Measurements from ENCODE around the gene ZBTB18.

Gene ZBTB18

GRCh38 chr1:244060686-244061085, 9.6 kb downstream of the ZBTB18 start:
- Histone ChIP-seq H3K27ac (ENCODE audit: low read length, poor library complexity, severe bottlenecking) (no peak overlapping the region), H3K9ac (ENCODE audit: low read length) (no peak overlapping the region), H4K91ac (ENCODE audit: low read length) (no peak overlapping the region), H2BK15ac (ENCODE audit: low read depth, poor library complexity, severe bottlenecking) (no peak overlapping the region), H3K27me3 (ENCODE audit: control insufficient read depth in 1 of 2, insufficient read depth in 1 of 2, low read length in 2 of 2) (no peaks in the 10 kb centered on the region), H3K79me1 (replicated peaks; ENCODE audit: low read length, poor library complexity, severe bottlenecking) (peaks cover 4% of the 10 kb centered on the region), H3K18ac (ENCODE audit: low read depth in 1 of 2, low read length in 2 of 2) (no peak overlapping the region), H3K4me1 (ENCODE audit: control insufficient read depth, insufficient read depth, low read depth, low read length) (peaks cover 6% of the 10 kb centered on the region), H3K4me2 (ENCODE audit: low read length, poor library complexity, severe bottlenecking) (no peak overlapping the region), H3K14ac (ENCODE audit: low read length in 2 of 2) (no peak overlapping the region), H2AK5ac (ENCODE audit: low read length, severe bottlenecking) (no peak overlapping the region), H2BK120ac (ENCODE audit: low read depth, low read length) (no peak overlapping the region), H3K36me3 (ENCODE audit: control insufficient read depth in 1 of 2, insufficient read depth in 2 of 2, low read depth in 1 of 2, low read length in 2 of 2) (peaks cover 0 to 3% of the 10 kb centered on the region in 2 experiments), H3K23ac (ENCODE audit: low read length in 2 of 2) (no peak overlapping the region), H3K4ac (ENCODE audit: low read depth in 1 of 2, low read length in 2 of 2) (no peak overlapping the region), H3K9me3 (ENCODE audit: control insufficient read depth, low read length) (no peaks in the 10 kb centered on the region), H2BK12ac (ENCODE audit: low read length in 2 of 2) (no peak overlapping the region), H2AFZ (ENCODE audit: low read depth, low read length) (no peak overlapping the region), H3K4me3 (ENCODE audit: insufficient read depth in 1 of 2, low read depth in 1 of 2, low read length in 2 of 2) (no peak overlapping the region), H4K8ac (ENCODE audit: low read length) (no peak overlapping the region), H2BK5ac (ENCODE audit: low read depth, low read length, poor library complexity, severe bottlenecking) (no peak overlapping the region)
- WGBS, result no CpG with 5 or more reads among the region's 2 CpGs
- no peak for DNase-seq

- H2BK12ac ChIP-seq (ENCODE audit: low read length in 2 of 2), result no peak overlapping the region
- H4K8ac ChIP-seq (ENCODE audit: low read length), result no peak overlapping the region
- H3K27me3 ChIP-seq (ENCODE audit: control insufficient read depth in 1 of 2, insufficient read depth in 1 of 2, low read length in 2 of 2), result no peaks in the 10 kb centered on the region
- H3K4ac ChIP-seq (ENCODE audit: low read depth in 1 of 2, low read length in 2 of 2), result no peak overlapping the region
- DNase-seq, result no peak
- H3K79me1 ChIP-seq (replicated peaks; ENCODE audit: low read length, poor library complexity, severe bottlenecking), result no peaks in the 10 kb centered on the region
- H3K14ac ChIP-seq (ENCODE audit: low read length in 2 of 2), result no peak overlapping the region
- H3K36me3 ChIP-seq (ENCODE audit: control insufficient read depth in 1 of 2, insufficient read depth in 2 of 2, low read depth in 1 of 2, low read length in 2 of 2), result no peaks in the 10 kb centered on the region
- no peak overlapping the region for H2BK15ac ChIP-seq (ENCODE audit: low read depth, poor library complexity, severe bottlenecking)
- WGBS, result 85% methylated on average over 2 of the region's 4 CpGs
- no peak overlapping the region for H3K23ac ChIP-seq (ENCODE audit: low read length in 2 of 2)
- peaks cover 6% of the 10 kb centered on the region for H3K4me1 ChIP-seq (ENCODE audit: control insufficient read depth, insufficient read depth, low read depth, low read length)
- no peaks in the 10 kb centered on the region for H3K9me3 ChIP-seq (ENCODE audit: control insufficient read depth, low read length)
- no peak overlapping the region for H3K27ac ChIP-seq (ENCODE audit: low read length, poor library complexity, severe bottlenecking)
- H2BK5ac ChIP-seq (ENCODE audit: low read depth, low read length, poor library complexity, severe bottlenecking), result no peak overlapping the region
- no peak overlapping the region for H4K91ac ChIP-seq (ENCODE audit: low read length)
- H2AK5ac ChIP-seq (ENCODE audit: low read length, severe bottlenecking), result no peak overlapping the region
- no peak overlapping the region for H3K18ac ChIP-seq (ENCODE audit: low read depth in 1 of 2, low read length in 2 of 2)
- H2AFZ ChIP-seq (ENCODE audit: low read depth, low read length), result no peak overlapping the region
- H2BK120ac ChIP-seq (ENCODE audit: low read depth, low read length), result no peak overlapping the region
- H3K4me2 ChIP-seq (ENCODE audit: low read length, poor library complexity, severe bottlenecking), result no peak overlapping the region
- no peak overlapping the region for H3K9ac ChIP-seq (ENCODE audit: low read length)
- H3K4me3 ChIP-seq (ENCODE audit: insufficient read depth in 1 of 2, low read depth in 1 of 2, low read length in 2 of 2), result no peak overlapping the region
These were observed 11.2 kb downstream of the ZBTB18 start for GRCh38 chr1:244062156-244062725.

- no peak overlapping the region for H3K23ac ChIP-seq (ENCODE audit: low read length in 2 of 2)
- DNase-seq, result no peak
- H3K18ac ChIP-seq (ENCODE audit: low read depth in 1 of 2, low read length in 2 of 2), result no peak overlapping the region
- no peak overlapping the region for H2AFZ ChIP-seq (ENCODE audit: low read depth, low read length)
- no peaks in the 10 kb centered on the region for H3K36me3 ChIP-seq (ENCODE audit: control insufficient read depth in 1 of 2, insufficient read depth in 2 of 2, low read depth in 1 of 2, low read length in 2 of 2)
- no peaks in the 10 kb centered on the region for H3K9me3 ChIP-seq (ENCODE audit: control insufficient read depth, low read length)
- no peak overlapping the region for H2BK120ac ChIP-seq (ENCODE audit: low read depth, low read length)
- H3K14ac ChIP-seq (ENCODE audit: low read length in 2 of 2), result no peak overlapping the region
- H3K79me1 ChIP-seq (replicated peaks; ENCODE audit: low read length, poor library complexity, severe bottlenecking), result no peaks in the 10 kb centered on the region
- H3K4me2 ChIP-seq (ENCODE audit: low read length, poor library complexity, severe bottlenecking), result no peak overlapping the region
- H4K91ac ChIP-seq (ENCODE audit: low read length), result no peak overlapping the region
- H2BK5ac ChIP-seq (ENCODE audit: low read depth, low read length, poor library complexity, severe bottlenecking), result no peak overlapping the region
- H3K9ac ChIP-seq (ENCODE audit: low read length), result no peak overlapping the region
- H3K27me3 ChIP-seq (ENCODE audit: control insufficient read depth in 1 of 2, insufficient read depth in 1 of 2, low read length in 2 of 2), result no peaks in the 10 kb centered on the region
- H2BK15ac ChIP-seq (ENCODE audit: low read depth, poor library complexity, severe bottlenecking), result no peak overlapping the region
- no peak overlapping the region for H2BK12ac ChIP-seq (ENCODE audit: low read length in 2 of 2)
- no peak overlapping the region for H4K8ac ChIP-seq (ENCODE audit: low read length)
- no peak overlapping the region for H2AK5ac ChIP-seq (ENCODE audit: low read length, severe bottlenecking)
- H3K4me1 ChIP-seq (ENCODE audit: control insufficient read depth, insufficient read depth, low read depth, low read length), result peaks cover 6% of the 10 kb centered on the region
- no peak overlapping the region for H3K27ac ChIP-seq (ENCODE audit: low read length, poor library complexity, severe bottlenecking)
- H3K4me3 ChIP-seq (ENCODE audit: insufficient read depth in 1 of 2, low read depth in 1 of 2, low read length in 2 of 2), result no peak overlapping the region
- WGBS, result 82% methylated on average over 5 of the region's 6 CpGs
- H3K4ac ChIP-seq (ENCODE audit: low read depth in 1 of 2, low read length in 2 of 2), result no peak overlapping the region
These were observed 12.4 kb downstream of the ZBTB18 start for GRCh38 chr1:244063498-244063897.

GRCh38 chr1:244064621-244065020, 13.5 kb downstream of the ZBTB18 start:
- Histone ChIP-seq H3K27ac (ENCODE audit: low read length, poor library complexity, severe bottlenecking) (no peak overlapping the region), H2BK12ac (ENCODE audit: low read length in 2 of 2) (no peak overlapping the region), H3K4me2 (ENCODE audit: low read length, poor library complexity, severe bottlenecking) (no peak overlapping the region), H3K9ac (ENCODE audit: low read length) (no peak overlapping the region), H4K8ac (ENCODE audit: low read length) (no peak overlapping the region), H3K23ac (ENCODE audit: low read length in 2 of 2) (no peak overlapping the region), H3K14ac (ENCODE audit: low read length in 2 of 2) (no peak overlapping the region), H2BK15ac (ENCODE audit: low read depth, poor library complexity, severe bottlenecking) (no peak overlapping the region), H3K4ac (ENCODE audit: low read depth in 1 of 2, low read length in 2 of 2) (no peak overlapping the region), H2AK5ac (ENCODE audit: low read length, severe bottlenecking) (no peak overlapping the region), H2AFZ (ENCODE audit: low read depth, low read length) (no peak overlapping the region), H3K18ac (ENCODE audit: low read depth in 1 of 2, low read length in 2 of 2) (no peak overlapping the region), H3K4me3 (ENCODE audit: insufficient read depth in 1 of 2, low read depth in 1 of 2, low read length in 2 of 2) (no peak overlapping the region), H3K36me3 (ENCODE audit: control insufficient read depth in 1 of 2, insufficient read depth in 2 of 2, low read depth in 1 of 2, low read length in 2 of 2) (no peaks in the 10 kb centered on the region), H3K27me3 (ENCODE audit: control insufficient read depth in 1 of 2, insufficient read depth in 1 of 2, low read length in 2 of 2) (no peaks in the 10 kb centered on the region), H2BK5ac (ENCODE audit: low read depth, low read length, poor library complexity, severe bottlenecking) (no peak overlapping the region), H2BK120ac (ENCODE audit: low read depth, low read length) (no peak overlapping the region), H3K4me1 (ENCODE audit: control insufficient read depth, insufficient read depth, low read depth, low read length) (peaks cover 6% of the 10 kb centered on the region), H3K79me1 (replicated peaks; ENCODE audit: low read length, poor library complexity, severe bottlenecking) (no peaks in the 10 kb centered on the region), H4K91ac (ENCODE audit: low read length) (peak overlapping the region; percentile 40), H3K9me3 (ENCODE audit: control insufficient read depth, low read length) (no peaks in the 10 kb centered on the region)
- WGBS, result 95% methylated on average over 8 of the region's 8 CpGs
- no peak for DNase-seq

All from mesenchymal stem cell (in vitro differentiated cells and primary cell).